Spinal cord (tissue), 10 donors: ENCODE results near the gene PRDX3. TPM values are rescaled to one million over a fixed set of nuclear protein-coding genes. Genes with fewer than 3 reads are reported as not detected.

Source experiments
- DNase-seq, 6 donors: peaks; one replicate each; pipeline versions ENCODE4 v3.0.0 to v3.0.0-alpha.2; 2013 to 2015; ENCODE audit warnings: low spot score in 6 of 6, low read depth in 4 of 6
- H3K27ac ChIP-seq: one replicate; pipeline ENCODE4 v1.5.1; 2013; ENCODE audit warnings: low read depth, low read length, control low read depth
- H3K27me3 ChIP-seq: one replicate; pipeline ENCODE4 v1.6.1; 2013; ENCODE audit warnings: low read length; ENCODE audit not compliant: control insufficient read depth, insufficient read depth
- H3K36me3 ChIP-seq: one replicate; pipeline ENCODE4 v1.6.1; 2013; ENCODE audit warnings: low read length; ENCODE audit not compliant: control insufficient read depth, insufficient read depth
- H3K4me1 ChIP-seq: one replicate; pipeline ENCODE4 v1.6.1; 2013; ENCODE audit warnings: low read length; ENCODE audit not compliant: control insufficient read depth, insufficient read depth
- H3K4me3 ChIP-seq: one replicate; pipeline ENCODE4 v1.5.1; 2013; ENCODE audit warnings: low read depth, low read length, control low read depth
- H3K9me3 ChIP-seq: one replicate; pipeline ENCODE4 v1.6.1; 2013; ENCODE audit warnings: low read length; ENCODE audit not compliant: control insufficient read depth, insufficient read depth
- WGBS: methylation state at CpG from one replicate; pipeline ENCODE4 v1.1.5; 2013; ENCODE audit warnings: missing lambda C conversion rate; ENCODE audit not compliant: insufficient coverage; 5-methylcytosine and 5-hydroxymethylcytosine counted together
- long read RNA-seq, 4 donors: transcript quantifications; one replicate each; lab custom pipeline, GENCODE V29; 2026
- polyA plus RNA-seq, 2 donors: library from polyadenylated mRNA; unstranded; fragments of 120-200 nt; gene quantifications; one replicate each; pipeline ENCODE4 v1.2.1, GENCODE V29; 2013; ENCODE audit not compliant: insufficient read length in 2 of 2
- total RNA-seq, 2 donors: library from RNA; depleted of rRNA in 1 of 2; stranded (reverse); fragments of 120-200 nt in 1 of 2; fragments of >200 nt in 1 of 2; gene quantifications; one replicate each; pipeline versions ENCODE4 v1.2.3 to v1.2.4, GENCODE V29; 2013 to 2014
- donor health status: healthy.

Gene PRDX3
- total RNA-seq (100 to 1,000 TPM; 144 to 197 TPM), polyA plus RNA-seq (100 to 1,000 TPM; 161 to 175 TPM)
- long read RNA-seq, donor 1, transcript PRDX3-201 (7 exons, 1,591 nt): major isoform, 115 of 130 reads
- long read RNA-seq, donor 1, transcript PRDX3-203 (2 exons, 2,277 nt): minor isoform, 5 of 130 reads
- long read RNA-seq, donor 1, partial matches to known transcripts: 5 of 130 reads
- long read RNA-seq, donor 1, other reads (novel, unspliced or antisense): 5 of 130 reads
- long read RNA-seq, donor 2, transcript PRDX3-201 (7 exons, 1,591 nt): major isoform, 49 of 61 reads
- long read RNA-seq, donor 2, partial matches to known transcripts: 8 of 61 reads
- long read RNA-seq, donor 2, other reads (novel, unspliced or antisense): 0 of 61 reads
- long read RNA-seq, donor 3, transcript PRDX3-201 (7 exons, 1,591 nt): major isoform, 58 of 74 reads
- long read RNA-seq, donor 3, partial matches to known transcripts: 13 of 74 reads
- long read RNA-seq, donor 3, other reads (novel, unspliced or antisense): 0 of 74 reads
- long read RNA-seq, donor 4, transcript PRDX3-201 (7 exons, 1,591 nt): major isoform, 159 of 201 reads
- long read RNA-seq, donor 4, partial matches to known transcripts: 37 of 201 reads
- long read RNA-seq, donor 4, other reads (novel, unspliced or antisense): 0 of 201 reads

DNA sequence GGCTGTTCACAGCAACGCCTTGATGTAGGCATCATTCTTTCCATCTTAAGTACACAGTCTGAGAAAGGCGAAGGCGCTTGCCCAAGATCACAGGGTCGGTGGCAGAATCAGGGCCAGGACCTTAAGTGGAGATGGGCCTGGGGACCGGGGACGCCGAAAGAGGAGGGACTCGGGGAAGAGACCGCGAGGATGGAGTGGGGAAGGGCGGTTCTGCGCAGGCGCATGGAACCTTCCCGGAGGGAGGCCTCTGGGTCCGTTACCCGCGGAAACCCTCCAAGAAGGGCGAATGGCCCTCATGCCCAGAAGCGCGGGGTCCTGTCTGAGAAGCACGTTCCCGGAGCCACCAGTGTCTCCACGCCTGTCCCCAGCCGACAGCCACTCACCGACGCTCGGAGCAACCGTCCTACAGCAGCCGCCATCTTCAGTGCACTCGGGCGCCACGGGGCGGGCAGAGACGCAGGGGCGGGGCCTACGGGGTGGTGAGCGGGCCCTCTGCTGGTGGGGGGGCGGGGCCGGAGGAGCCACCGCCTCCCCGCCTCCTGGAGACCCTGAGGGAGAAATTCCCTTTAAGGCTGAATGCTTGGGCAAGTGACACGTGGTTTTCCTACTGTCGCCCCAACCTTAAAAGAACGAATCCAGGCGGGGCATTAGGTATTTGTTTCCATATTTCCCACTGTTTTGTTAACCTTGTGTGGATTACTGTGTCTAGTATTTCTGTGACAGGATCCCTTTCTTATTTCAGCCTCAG, at the start of gene PRDX3:
Gene PRDX3, minus strand, starts transcription at position 441 of the 748 bp plus-strand sequence. Its CDS starts 22 bp downstream, at position 419.
- Histone ChIP-seq H3K36me3 (peaks cover 16% of the 10 kb centered on the region), H3K9me3 (no peaks in the 10 kb centered on the region), H3K27me3 (no peaks in the 10 kb centered on the region), H3K27ac (peak within 1 kb of the TSS; percentile 99), H3K4me3 (peak within 1 kb of the TSS; percentile 96), H3K4me1 (peaks cover 21% of the 10 kb centered on the region)
- DNase-seq: peak; percentile 84 to 98 (median 92)
- WGBS: under 1% methylated on average over 36 of the region's 45 CpGs

DNA sequence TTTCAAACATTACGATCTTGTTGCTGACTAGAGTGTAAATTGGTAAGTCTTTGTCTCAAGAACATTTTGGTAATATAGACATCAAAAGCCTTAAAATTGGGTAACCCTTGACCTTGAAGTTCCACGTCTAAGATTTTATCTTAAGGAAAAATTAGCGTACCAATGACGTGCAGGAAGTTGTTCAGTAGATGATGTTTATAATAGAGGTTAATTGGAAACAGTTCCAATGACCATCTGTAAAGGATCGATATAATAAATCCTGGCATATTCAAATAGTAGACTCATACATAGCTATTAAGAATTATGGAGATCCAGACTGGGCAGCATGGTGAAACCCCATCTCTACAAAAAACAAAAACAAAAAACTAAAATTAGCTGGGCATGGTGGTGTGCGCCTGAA, 49.2 kb upstream of the PRDX3 start:
- no CpG with 5 or more reads among the region's 6 CpGs for WGBS
- Histone ChIP-seq H3K27ac (no peak overlapping the region), H3K4me3 (no peak overlapping the region), H3K4me1 (peaks cover 2% of the 10 kb centered on the region), H3K9me3 (no peaks in the 10 kb centered on the region), H3K27me3 (no peaks in the 10 kb centered on the region), H3K36me3 (no peaks in the 10 kb centered on the region)
- no peak for DNase-seq

GRCh38 chr10:119225083-119225658, 46.6 kb upstream of the PRDX3 start:
- no peaks in the 10 kb centered on the region for H3K36me3 ChIP-seq
- no peaks in the 10 kb centered on the region for H3K9me3 ChIP-seq
- no peak overlapping the region for H3K4me3 ChIP-seq
- H3K27me3 ChIP-seq: no peaks in the 10 kb centered on the region
- H3K4me1 ChIP-seq: peaks cover 9% of the 10 kb centered on the region
- WGBS: no CpG with 5 or more reads among the region's 4 CpGs
- no peak for DNase-seq
- H3K27ac ChIP-seq: no peak overlapping the region

GRCh38 chr10:119222966-119223386, 44.4 kb upstream of the PRDX3 start:
- Histone ChIP-seq H3K36me3 (no peaks in the 10 kb centered on the region), H3K27me3 (no peaks in the 10 kb centered on the region), H3K27ac (no peak overlapping the region), H3K4me3 (no peak overlapping the region), H3K4me1 (peaks cover 9% of the 10 kb centered on the region), H3K9me3 (no peaks in the 10 kb centered on the region)
- no peak for DNase-seq
- 76% methylated on average over 9 of the region's 9 CpGs for WGBS

GRCh38 chr10:119222537-119222936, 43.9 kb upstream of the PRDX3 start:
- peaks cover 9% of the 10 kb centered on the region for H3K4me1 ChIP-seq
- DNase-seq: no peak
- WGBS: 23% methylated on average over 8 of the region's 9 CpGs

GRCh38 chr10:119221666-119222065, 43.1 kb upstream of the PRDX3 start:
- H3K4me1 ChIP-seq: peaks cover 9% of the 10 kb centered on the region
- H3K27me3 ChIP-seq: no peaks in the 10 kb centered on the region
- no peaks in the 10 kb centered on the region for H3K36me3 ChIP-seq
- no peak overlapping the region for H3K4me3 ChIP-seq
- WGBS: 100% methylated on average over 1 of the region's 1 CpG
- no peak overlapping the region for H3K27ac ChIP-seq
- DNase-seq: no peak
- no peaks in the 10 kb centered on the region for H3K9me3 ChIP-seq

More at GRCh38 chr10:119222537-119222936, 43.9 kb upstream of the PRDX3 start:
- Histone ChIP-seq H3K36me3 (no peaks in the 10 kb centered on the region), H3K27me3 (no peaks in the 10 kb centered on the region), H3K27ac (no peak overlapping the region), H3K4me3 (no peak overlapping the region), H3K9me3 (no peaks in the 10 kb centered on the region)

DNA sequence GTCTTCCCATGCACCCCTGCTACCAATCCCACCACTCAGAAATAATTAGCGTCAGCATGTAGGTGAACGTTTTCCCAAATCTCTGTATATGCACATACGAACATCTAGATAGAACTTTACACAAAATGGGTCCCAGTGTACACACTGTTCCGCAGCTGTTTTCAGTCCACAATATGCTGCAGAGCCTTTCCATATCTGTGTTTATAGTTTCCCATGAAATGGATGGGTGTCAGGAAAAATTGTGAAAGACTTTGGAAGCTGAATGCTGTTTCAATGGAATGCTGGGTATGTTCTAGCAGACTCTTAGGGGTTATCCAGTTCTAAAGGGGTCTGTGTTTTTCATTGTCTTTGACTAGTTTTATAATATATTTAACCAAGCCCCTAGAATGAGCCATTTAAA, 42.6 kb upstream of the PRDX3 start:
- no peak for DNase-seq
- H3K9me3 ChIP-seq: no peaks in the 10 kb centered on the region
- no peaks in the 10 kb centered on the region for H3K27me3 ChIP-seq
- no peaks in the 10 kb centered on the region for H3K36me3 ChIP-seq
- H3K4me1 ChIP-seq: peaks cover 9% of the 10 kb centered on the region
- H3K4me3 ChIP-seq: no peak overlapping the region
- H3K27ac ChIP-seq: no peak overlapping the region
- 92% methylated on average over 3 of the region's 4 CpGs for WGBS

GRCh38 chr10:119219871-119220270, 41.3 kb upstream of the PRDX3 start:
- 100% methylated on average over 3 of the region's 5 CpGs for WGBS
- H3K9me3 ChIP-seq: no peaks in the 10 kb centered on the region
- no peak for DNase-seq
- no peak overlapping the region for H3K27ac ChIP-seq
- no peaks in the 10 kb centered on the region for H3K27me3 ChIP-seq
- H3K4me1 ChIP-seq: peaks cover 9% of the 10 kb centered on the region
- no peaks in the 10 kb centered on the region for H3K36me3 ChIP-seq
- H3K4me3 ChIP-seq: no peak overlapping the region

DNA sequence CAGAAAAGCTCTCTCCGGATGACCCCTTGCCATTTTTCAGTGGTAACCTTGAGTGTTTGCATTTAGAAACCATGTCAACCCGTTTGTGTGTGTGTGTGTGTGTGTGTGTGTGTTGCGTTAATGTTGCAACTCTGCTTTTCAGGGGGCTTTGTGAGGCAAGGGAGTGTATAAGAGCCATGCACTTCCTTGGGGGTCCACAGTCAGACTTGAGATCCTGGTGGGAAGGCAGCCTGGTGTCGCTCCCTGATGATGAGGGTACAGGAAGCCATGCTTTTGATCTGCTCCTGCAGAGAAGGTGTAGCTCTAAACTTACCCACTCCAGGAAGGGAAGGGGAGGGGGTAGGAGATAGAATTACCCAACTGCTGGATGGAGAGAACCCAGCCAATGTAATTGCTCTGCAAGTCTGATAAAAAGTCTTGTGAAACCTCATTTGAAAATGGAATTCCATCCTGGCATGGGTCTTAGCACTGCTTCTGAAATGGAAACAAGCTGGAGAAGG, 39.4 kb upstream of the PRDX3 start:
- WGBS: 25% methylated on average over 1 of the region's 4 CpGs
- Histone ChIP-seq H3K27ac (no peak overlapping the region), H3K4me1 (peaks cover 9% of the 10 kb centered on the region), H3K4me3 (no peak overlapping the region), H3K27me3 (no peaks in the 10 kb centered on the region), H3K9me3 (no peaks in the 10 kb centered on the region), H3K36me3 (no peaks in the 10 kb centered on the region)
- DNase-seq: no peak
